ENCODE results near the gene C17orf114.
A peak's percentile ranks its signal among the peaks of the same experiment; 100 is the strongest.

Gene C17orf114

DNA sequence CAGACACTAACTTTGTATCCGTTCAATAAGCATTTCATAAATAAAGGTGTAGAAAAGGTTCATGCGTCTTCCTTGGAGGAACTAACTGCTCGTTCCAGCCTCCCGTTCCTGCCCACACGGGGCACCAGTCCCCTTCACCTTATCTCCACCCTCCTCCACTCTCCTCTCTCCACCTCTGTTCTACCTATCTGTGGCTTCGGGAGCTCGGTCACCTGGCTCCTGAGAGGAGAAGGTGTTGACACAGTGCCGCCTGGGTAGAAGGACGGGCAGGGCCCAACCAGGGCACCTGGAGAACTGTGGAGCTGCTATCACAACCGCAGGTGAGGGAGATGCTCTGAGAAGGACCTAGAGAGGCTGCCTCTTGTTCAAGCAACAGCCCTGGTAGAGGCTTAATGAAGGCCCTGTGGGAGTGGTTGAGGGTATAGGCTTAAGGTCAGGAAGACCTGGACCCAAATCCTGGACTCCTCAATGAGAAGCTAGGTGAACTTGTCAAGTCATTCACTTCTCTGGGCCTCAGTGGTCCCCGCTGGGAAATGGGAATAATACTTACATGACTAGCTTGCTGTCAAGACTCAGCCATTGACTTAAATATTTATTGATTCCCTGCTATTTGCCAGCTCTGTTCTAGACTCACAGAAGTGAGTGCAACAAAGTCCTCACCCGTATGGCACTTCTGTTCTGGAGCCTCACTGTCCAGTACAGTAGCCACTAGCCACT is 21.4 kb upstream of the C17orf114 start:
- no peak for DNase-seq

DNA sequence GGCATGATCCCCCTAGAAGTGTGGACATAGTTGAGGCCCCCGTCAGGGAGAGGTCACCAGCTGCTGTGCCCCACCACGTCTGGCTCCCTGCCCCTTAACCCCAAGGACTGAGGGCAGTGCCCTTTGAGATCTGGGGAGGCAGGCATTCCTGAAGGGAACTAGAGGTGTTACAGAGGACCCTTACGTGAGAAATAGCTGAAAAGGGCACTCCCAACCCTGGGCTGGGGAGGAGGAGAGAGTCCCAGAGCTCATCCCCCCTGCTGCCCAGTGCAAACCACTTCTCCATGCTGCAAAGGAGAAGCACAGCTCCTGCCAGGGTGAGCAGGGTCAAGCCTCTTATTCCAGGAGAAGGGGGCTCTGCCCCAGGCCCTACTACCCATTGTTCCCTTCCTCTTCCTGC is 20.7 kb upstream of the C17orf114 start:
- DNase-seq, result no peak

DNA sequence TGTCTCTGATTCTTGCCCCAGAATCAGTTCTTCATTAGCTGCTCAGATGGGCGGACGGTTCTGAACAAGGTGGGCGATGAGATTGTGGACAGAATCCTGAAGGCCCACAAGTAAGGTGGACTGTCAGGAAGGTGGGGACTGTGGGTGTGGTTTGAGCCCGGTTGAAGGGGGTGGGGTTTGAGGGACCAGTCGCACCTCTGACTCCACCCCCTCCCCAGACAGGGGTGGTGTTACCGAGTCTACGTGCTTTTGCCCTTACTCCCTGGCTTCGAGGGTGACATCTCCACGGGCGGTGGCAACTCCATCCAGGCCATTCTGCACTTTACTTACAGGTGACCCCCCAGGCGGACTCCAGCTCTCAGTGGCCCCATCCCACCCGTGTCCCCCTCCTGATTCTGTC is 16.1 kb upstream of the C17orf114 start:
- DNase-seq, result no peak

DNA sequence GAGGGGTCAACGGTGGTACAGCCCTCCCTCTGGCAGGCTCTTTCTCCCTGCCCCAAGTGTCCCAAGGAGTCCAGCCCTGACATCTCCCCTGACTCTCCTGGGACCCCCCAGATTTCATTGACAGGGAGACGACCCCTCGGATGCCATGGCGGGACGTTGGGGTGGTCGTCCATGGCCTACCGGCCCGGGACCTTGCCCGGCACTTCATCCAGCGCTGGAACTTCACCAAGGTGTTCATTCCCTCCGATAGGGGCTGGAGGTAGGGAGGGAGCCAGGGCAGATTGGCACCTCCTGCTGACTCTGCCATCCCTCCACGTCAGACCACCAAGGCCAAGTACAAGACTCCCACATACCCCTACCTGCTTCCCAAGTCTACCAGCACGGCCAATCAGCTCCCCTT is 14.7 kb upstream of the C17orf114 start:
- DNase-seq, result no peak

DNA sequence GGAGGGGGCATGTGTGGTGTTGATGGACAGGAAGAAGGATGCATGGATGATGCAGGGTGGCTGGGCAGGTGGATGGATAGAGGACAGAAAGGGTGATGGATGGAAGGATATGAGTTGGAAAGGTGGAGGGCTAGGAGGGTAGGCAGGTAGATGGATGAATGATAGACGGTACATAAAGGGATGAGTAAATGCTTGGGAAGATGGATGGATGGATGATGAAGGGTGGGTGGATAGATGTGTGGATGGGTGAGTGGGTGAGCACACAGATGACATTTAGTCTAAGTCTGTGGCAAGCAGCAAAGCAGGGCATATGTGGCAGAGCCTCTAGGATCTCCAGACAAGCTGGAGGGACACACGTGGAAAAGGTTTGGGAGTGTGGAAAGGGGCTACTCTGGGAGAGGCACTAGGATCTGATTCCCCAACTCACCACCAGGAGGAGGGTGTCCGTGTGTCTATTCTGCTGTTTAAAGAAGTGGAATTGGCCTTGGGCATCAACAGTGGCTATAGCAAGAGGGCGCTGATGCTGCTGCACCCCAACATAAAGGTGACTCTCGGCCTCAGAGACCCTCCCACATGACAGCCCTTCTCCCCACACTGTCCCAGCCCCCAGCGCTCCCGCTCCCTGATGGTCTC is 13.0 kb upstream of the C17orf114 start:
- DNase-seq, result no peak

DNA sequence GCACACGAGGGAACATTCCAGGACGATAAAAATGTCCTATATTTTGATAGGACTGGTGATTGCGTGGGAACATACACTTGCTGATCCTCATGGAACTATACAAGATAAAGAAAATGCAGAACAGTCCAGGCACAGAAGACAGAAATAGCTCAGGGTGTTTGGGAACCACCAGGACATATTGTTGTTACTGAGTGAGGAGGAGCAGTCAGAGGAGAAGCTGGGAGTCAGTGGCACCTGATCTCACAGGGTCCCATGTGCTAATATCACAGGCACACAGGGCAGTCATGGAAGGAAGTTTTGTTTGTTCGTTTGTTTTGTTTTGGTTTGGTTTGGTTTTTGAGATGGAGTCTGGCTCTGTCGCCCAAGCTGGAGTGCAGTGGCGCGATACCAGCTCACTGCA is 10.6 kb upstream of the C17orf114 start:
- no peak for DNase-seq

DNA sequence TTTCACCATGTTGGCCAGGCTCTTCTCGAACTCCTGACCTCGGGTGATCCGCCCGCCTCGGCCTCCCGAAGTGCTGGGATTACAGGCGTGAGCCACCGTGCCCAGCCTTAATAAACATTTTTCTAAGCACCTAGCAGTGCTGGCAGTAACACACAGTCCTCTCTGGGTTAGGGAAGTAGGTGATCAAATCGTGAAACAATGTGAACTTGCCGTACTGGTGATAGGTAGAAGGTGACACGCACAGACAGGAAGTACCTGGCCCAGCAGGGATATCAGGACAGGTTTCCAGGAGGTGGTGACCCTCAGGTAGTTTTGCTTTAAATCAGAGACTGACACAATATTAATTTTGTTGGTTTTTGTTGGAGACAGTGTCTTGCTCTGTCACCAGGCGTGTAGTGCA is 9.3 kb upstream of the C17orf114 start:
- no peak for DNase-seq

DNA sequence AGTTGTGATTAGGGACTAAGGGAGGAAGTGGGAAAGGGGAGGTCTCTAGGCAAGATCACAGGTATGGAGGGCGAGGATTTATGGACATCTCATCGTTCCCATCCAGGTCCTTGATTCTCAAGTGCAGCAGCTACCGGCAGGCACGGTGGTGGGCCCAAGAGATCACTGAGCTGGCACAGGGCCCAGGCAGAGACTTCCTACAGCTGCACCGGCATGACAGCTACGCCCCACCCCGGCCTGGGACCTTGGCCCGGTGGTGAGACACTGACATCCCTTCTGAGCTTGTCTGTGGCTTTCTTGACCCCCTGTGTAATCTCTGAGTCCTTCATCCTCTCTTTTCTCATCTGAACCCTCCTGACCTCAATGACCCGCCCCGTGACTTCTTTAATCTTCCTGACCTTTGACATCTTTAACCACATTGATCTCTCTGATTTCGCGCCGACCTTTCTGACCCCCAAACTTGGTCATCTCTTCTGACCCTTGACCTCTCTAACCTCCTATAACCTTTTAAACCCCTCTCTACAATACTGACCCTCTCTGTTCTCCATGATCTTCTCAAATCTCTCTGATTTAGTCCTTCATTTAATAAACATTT is 8.7 kb upstream of the C17orf114 start:
- no peak for DNase-seq

DNA sequence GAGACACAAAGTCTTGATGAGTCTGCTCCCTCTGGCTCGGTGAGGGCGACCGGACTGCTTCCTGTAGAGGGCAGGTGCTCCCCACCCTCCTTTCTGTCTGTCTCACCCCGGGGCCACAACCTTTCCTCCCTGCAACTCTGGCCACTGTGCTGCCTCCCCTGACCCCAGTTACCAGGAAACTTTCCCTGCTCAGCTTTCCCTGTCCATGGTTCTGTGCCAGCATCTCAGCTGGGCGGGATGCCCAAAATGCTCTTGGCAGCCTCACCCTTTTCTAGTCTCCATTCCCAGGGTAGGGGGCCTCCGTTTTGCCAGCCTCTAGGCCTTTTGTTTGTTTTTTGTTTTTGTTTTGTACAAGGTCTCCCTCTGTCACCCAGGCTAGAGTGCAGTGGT is 6.2 kb upstream of the C17orf114 start:
- no peak for DNase-seq

DNA sequence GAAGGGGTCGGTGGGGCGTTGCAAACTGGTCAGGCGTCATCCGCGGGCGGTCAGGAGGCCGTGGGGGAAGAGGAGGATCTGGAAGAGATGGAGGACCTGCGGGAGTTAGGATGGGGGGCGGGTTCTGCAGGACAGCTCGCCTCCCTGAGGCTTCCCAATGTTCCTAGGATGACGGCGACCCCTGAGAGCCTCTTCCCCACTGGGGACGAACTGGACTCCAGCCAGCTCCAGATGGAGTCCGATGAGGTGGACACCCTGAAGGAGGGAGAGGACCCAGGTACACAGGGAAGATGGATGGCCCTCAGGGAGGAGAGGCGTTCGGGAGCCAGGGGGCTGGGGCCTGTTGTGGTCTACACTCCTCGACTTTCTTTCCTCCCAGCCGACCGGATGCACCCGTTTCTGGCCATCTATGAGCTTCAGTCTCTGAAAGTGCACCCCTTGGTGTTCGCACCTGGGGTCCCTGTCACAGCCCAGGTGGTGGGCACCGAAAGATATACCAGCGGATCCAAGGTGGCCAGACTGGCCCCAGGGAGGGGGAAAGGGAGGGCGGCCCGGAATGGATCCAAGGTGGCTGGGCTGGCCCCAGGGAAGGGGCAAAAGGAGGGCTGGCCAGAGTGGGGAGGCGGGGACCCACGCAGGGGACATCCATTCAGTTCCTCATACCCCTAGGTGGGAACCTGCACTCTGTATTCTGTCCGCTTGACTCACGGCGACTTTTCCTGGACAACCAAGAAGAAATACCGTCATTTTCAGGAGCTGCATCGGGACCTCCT is 5.7 kb upstream of the C17orf114 start:
- DNase-seq, result no peak

DNA sequence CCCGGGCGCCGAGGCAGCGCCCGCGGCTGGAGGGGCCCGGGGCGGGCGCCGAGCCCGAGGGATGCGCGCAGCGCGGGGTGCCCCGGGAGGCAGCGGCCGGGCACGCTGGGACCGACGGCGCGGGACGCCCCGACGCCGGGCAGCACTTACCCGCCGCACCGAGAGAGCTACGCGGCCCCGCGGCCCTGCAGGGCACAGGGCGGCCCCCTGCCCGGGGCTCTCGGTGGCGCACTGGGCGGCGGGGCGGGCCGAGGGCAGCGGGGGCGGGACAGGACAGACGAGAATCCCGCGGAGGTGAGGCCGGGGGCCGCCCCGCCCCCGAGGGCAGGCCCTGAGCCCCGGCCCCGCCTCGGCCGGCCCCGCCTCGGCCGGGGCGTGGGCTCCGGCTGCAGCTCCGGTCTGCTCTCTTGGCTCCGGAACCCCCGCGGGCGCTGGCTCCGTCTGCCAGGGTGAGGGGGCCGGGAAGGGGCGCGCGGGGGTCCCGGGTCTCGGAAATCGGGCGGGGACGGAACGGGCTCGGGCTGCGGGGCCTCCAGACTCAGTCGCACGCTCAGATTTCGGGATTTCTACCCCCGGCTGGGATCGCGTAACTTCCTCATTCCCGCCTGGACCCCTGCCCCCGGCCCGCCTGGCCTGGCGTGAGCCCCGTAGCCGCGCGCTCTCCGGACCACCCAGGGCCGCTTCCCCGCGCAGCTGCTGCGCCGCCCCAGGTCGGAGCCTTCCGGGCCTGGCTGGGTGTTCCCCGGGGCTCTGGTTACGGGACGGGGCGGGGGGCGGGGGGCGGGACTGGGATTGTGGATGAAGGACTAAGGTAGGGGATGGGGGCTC is 4.9 kb upstream of the C17orf114 start, which contains the start of gene PLD2:
Gene PLD2, plus strand, starts transcription at position 376 of the 828 bp plus-strand sequence. CDS start 621 bp downstream, outside the sequence.
- DNase-seq, result peak; percentile 80 to 82

DNA sequence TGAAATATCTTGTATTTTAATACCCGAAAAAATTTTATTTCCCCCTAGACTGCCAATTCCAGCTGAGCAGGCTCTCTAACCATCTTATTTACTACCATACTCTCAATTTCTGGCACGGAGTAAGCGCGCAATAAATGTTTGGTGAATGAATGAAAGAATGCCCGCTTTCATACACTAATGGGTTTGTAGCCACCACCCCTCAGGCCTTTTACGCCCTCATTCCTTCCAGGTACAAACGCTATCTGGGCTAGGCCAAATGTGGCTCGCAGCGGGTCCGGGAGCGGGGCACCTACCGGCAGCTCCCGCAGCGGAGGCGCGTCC is 4.3 kb upstream of the C17orf114 start:
- no peak for DNase-seq

DNA sequence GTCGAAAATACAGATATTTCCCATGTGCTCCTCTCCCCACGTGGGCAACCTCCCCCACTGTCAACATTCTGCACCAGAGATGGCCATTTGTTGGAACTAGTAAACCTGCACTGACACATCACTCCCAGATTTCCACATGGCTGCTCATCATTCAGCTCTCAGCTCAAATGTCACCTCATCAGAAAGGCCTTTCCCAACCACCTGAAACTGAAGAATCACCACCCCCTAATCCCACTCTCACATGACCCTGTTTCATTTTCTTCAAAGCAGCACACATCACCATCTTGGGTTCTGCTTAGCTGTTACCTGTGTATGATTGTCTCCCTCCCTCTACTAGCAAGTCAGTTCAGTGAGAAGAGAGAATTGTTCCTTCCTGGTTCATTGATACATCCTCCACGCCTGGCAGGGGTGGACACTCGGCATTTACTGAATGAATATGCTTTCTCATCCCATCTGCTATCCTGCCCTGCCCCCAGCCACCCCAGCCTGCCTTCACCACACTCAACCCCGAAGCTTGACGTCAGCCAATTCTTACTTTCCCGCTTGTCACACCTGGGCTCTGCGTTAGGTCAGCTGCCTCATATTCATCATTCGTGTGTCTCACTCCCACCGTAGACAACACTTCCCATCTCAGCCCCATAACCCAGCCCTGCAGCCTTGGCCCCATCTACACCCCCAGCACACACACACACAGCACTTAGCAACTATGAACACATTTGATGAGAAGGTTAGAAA is 1.5 kb downstream of the C17orf114 start:
- no peak for DNase-seq

DNA sequence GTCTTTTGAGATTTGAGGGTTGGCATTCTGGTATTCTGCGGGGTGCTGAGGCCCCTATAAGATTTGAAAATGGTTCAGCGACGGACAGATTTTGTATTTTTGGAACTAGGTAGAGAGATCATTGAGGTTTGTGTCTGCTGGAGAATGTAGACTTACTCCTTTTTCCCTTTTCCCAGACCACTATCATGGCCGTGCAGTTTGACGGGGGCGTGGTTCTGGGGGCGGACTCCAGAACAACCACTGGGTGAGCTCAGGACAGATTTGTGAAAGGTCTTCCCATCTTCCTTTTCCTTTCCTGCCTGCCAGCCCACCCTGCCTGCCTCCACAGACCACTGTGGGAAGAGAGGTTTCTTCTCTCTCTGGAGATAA is 5.6 kb downstream of the C17orf114 start:
- DNase-seq, result no peak

DNA sequence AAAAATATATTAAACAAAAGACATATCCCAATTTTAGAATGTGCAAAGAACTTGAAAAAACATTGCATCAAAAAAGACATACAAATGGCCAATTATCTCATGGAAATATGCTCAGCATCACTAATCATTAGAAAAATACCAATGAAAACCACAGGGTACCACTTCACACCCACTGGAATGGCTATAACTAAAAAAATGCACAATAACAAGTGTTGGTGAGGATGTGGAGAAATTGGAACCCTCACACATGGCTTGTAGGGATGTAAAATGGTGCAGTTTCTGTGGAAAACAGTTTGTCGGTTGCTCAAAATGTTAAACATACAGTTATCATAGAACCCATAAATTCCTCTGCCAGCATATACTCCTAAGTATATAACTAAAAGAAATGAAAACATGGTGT is 7.0 kb downstream of the C17orf114 start:
- no peak for DNase-seq

DNA sequence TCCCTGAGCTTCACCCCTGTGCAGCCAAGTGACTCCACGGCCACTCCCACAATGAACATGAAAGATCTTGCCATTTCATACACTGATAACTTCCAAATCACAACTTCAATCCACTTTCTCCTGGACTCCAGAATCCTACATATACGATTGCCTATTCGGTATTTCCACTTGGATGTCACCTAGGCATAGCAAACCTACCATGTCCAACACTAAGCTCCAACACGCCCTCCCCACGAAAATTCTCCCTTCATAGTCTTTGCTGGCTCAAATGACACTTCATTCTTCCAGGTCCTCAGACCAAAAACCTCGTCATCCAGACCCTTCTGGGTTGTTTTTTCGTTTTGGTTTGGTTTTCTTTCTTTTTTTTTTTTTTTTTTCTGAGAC is 11.4 kb downstream of the C17orf114 start:
- DNase-seq, result no peak

DNA sequence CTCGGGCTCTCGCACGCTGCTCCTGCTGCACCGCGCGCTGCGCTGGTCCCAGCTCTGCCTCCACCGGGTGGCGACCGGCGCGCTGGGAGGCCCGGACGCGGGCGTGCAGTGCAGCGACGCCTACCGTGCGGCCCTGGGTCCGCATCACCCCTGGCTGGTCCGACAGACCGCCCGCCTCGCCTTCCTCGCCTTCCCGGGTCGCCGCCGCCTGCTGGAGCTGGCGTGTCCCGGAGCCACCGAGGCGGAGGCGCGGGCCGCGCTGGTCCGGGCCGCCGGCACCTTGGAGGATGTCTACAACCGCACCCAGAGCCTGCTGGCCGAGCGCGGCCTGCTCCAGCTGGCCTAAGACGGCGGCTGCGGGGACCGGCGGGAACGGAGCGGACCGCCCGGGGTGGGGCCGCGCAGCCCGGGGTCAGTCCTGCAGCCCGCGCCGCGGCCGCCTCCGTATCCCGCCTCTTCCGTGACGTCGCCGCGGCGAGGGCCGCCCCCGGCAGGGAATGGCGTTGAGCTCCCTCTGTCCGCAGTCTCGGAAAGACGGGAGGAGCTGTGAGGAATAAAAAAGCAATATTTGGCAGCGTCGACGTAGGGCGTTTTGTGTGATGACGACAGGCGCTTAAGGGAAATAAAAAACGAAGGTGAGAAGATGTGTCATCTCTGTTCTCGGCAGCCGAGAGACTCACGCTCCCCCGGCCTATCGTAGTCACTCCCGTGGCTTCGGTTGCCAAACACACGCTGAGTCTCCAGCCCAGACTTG is 12.0 kb downstream of the C17orf114 start:
- DNase-seq, result peak; percentile 88 to 90

DNA sequence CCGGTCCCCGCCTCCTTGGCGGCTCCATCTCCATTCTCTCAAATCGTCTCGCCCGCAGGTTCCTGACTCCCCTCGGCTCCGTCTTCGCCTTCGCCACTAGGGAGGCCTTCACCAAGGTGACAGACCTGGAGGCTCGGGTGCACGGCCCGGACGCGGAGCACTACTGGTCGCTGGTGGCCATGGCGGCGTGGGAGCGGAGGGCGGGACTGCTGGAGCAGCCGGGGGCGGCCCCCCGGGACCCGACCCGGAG is 12.5 kb downstream of the C17orf114 start:
- no peak for DNase-seq

DNA sequence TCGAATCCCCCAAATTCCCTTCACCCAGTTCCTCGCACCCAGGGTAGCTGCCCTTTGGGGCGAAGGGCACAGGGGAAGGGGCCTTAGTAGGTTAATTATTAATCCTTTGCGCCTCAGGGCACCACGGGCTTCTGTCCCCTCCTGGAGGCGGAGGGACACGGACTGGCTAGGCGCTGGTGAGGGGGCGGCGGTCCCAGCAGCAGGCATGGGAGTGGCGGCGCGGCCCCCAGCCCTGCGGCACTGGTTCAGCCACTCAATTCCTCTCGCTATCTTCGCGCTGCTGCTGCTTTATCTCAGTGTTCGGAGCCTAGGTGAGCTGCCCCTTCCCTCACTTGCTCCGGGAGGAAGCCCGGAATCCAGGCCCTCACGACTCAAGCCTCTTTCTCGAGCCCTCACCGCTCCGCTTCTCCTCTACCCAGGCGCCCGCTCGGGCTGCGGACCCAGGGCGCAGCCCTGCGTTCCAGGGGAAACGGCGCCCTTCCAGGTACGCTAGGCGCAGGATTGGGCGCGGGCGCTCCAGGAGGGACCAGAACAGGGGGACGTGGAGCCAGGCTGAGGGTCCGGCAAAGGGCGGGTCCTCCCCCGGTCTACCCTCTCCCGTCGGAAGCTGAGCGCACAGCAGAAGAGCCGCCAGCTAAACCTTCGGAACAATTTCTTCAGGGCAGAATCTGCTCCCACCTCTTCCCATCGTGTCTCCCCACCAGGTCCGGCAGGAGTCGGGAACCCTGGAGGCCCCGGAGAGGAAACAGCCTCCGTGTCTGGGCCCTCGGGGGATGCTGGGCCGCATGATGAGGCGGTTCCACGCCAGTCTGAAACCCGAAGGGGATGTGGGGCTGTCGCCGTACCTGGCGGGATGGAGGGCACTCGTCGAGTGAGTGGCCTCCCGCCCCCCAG is 13.1 kb downstream of the C17orf114 start, which contains the start of gene GLTPD2:
Gene GLTPD2, plus strand, starts transcription at position 158 of the 894 bp plus-strand sequence. Its CDS starts 48 bp downstream, at position 206.
- DNase-seq, result no peak

Measured in right lung (tissue), 2 donors.